ENCODE results near the gene PIGO.

PIGO gene

GRCh38 chr9:35048511-35048910 is 47.9 kb downstream of the PIGO start:
- H3K27ac ChIP-seq (ENCODE audit: low read depth, low read length, poor library complexity, severe bottlenecking) = no peak overlapping the region
- H3K4me1 ChIP-seq (ENCODE audit: insufficient read depth, low read length, severe bottlenecking) = no peaks in the 10 kb centered on the region
- no peaks in the 10 kb centered on the region for H3K9me2 ChIP-seq (ENCODE audit: low read depth, low read length)
- no peaks in the 10 kb centered on the region for H3F3A ChIP-seq (ENCODE audit: insufficient read depth, low read length)
- no peaks in the 10 kb centered on the region for H4K20me1 ChIP-seq (ENCODE audit: insufficient read depth, low read length)
- H2AFZ ChIP-seq (ENCODE audit: low read length) = no peak overlapping the region
- H3K79me2 ChIP-seq (ENCODE audit: insufficient read depth, low read length) = no peaks in the 10 kb centered on the region
- no peaks in the 10 kb centered on the region for H3K9me3 ChIP-seq (ENCODE audit: low read length)
- no peak overlapping the region for H3K4me3 ChIP-seq (ENCODE audit: low read depth, low read length, poor library complexity, severe bottlenecking)
- no peak overlapping the region for H3K4me2 ChIP-seq (ENCODE audit: low read length)
- TF ChIP-seq EZH2 (IDR thresholded peaks at IDR 0.05; ENCODE audit: borderline replicate concordance, low read length) = no peak
- TF ChIP-seq CTCF (IDR thresholded peaks at IDR 0.05; ENCODE audit: low read length) = no peak
- no peak overlapping the region for H3K9ac ChIP-seq (ENCODE audit: low read length)
- peaks cover 17% of the 10 kb centered on the region for H3K36me3 ChIP-seq (ENCODE audit: insufficient read depth, low read length)
- H3K27me3 ChIP-seq (ENCODE audit: insufficient read depth, low read length) = no peaks in the 10 kb centered on the region

DNA sequence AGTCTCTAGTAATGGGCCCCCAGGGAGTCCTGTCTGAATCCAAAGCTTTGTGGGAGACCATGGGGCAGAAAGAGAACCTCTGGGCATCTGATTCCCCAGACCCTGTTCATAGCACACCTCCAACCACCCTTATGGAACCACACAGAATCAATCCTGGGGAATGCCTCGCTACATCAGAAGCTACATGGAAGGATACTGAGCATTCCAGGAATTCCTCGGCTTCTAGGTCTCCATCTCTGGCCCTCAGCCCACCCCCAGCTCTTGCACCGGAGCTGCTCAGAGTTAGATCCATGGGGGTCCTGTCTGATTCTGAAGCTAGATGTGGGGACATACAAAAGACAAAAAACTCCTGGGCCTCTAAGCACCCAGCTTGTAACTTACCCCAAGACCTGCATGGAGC is 52.3 kb downstream of the PIGO start:
- TF ChIP-seq CTCF (IDR thresholded peaks at IDR 0.05; ENCODE audit: low read length) (no peak), EZH2 (IDR thresholded peaks at IDR 0.05; ENCODE audit: borderline replicate concordance, low read length) (no peak)
- no peaks in the 10 kb centered on the region for H4K20me1 ChIP-seq (ENCODE audit: insufficient read depth, low read length)
- H3K9ac ChIP-seq (ENCODE audit: low read length) = no peak overlapping the region
- H3F3A ChIP-seq (ENCODE audit: insufficient read depth, low read length) = no peaks in the 10 kb centered on the region
- no peak overlapping the region for H3K4me3 ChIP-seq (ENCODE audit: low read depth, low read length, poor library complexity, severe bottlenecking)
- no peaks in the 10 kb centered on the region for H3K4me1 ChIP-seq (ENCODE audit: insufficient read depth, low read length, severe bottlenecking)
- H3K79me2 ChIP-seq (ENCODE audit: insufficient read depth, low read length) = no peaks in the 10 kb centered on the region
- H3K9me3 ChIP-seq (ENCODE audit: low read length) = no peaks in the 10 kb centered on the region
- H3K27ac ChIP-seq (ENCODE audit: low read depth, low read length, poor library complexity, severe bottlenecking) = no peak overlapping the region
- no peaks in the 10 kb centered on the region for H3K27me3 ChIP-seq (ENCODE audit: insufficient read depth, low read length)
- no peaks in the 10 kb centered on the region for H3K9me2 ChIP-seq (ENCODE audit: low read depth, low read length)
- no peak overlapping the region for H2AFZ ChIP-seq (ENCODE audit: low read length)
- no peak overlapping the region for H3K4me2 ChIP-seq (ENCODE audit: low read length)
- peaks cover 4% of the 10 kb centered on the region; the same call in 1 of the 2 replicates for H3K36me3 ChIP-seq (ENCODE audit: insufficient read depth, low read length)

- no peak overlapping the region for H3K4me2 ChIP-seq (ENCODE audit: low read length)
- no peaks in the 10 kb centered on the region for H3K27me3 ChIP-seq (ENCODE audit: insufficient read depth, low read length)
- no peaks in the 10 kb centered on the region for H3K79me2 ChIP-seq (ENCODE audit: insufficient read depth, low read length)
- H3K4me3 ChIP-seq (ENCODE audit: low read depth, low read length, poor library complexity, severe bottlenecking) = no peak overlapping the region
- no peaks in the 10 kb centered on the region for H4K20me1 ChIP-seq (ENCODE audit: insufficient read depth, low read length)
- H2AFZ ChIP-seq (ENCODE audit: low read length) = no peak overlapping the region
- no peak overlapping the region for H3K27ac ChIP-seq (ENCODE audit: low read depth, low read length, poor library complexity, severe bottlenecking)
- no peaks in the 10 kb centered on the region for H3K9me3 ChIP-seq (ENCODE audit: low read length)
- no peak overlapping the region for H3K9ac ChIP-seq (ENCODE audit: low read length)
- no peaks in the 10 kb centered on the region; the same call in 1 of the 2 replicates for H3K36me3 ChIP-seq (ENCODE audit: insufficient read depth, low read length)
- H3F3A ChIP-seq (ENCODE audit: insufficient read depth, low read length) = no peaks in the 10 kb centered on the region
- TF ChIP-seq CTCF (IDR thresholded peaks at IDR 0.05; ENCODE audit: low read length) (no peak), EZH2 (IDR thresholded peaks at IDR 0.05; ENCODE audit: borderline replicate concordance, low read length) (no peak)
- H3K4me1 ChIP-seq (ENCODE audit: insufficient read depth, low read length, severe bottlenecking) = no peaks in the 10 kb centered on the region
- H3K9me2 ChIP-seq (ENCODE audit: low read depth, low read length) = no peaks in the 10 kb centered on the region
Observed at GRCh38 chr9:35042891-35043545, 53.4 kb downstream of the PIGO start.

All from OCI-LY1 (cell line).